HepG2 (cell line): ENCODE measurements around the gene DOCK4. TPM values are rescaled to one million over a fixed set of nuclear protein-coding genes. Genes with fewer than 3 reads are reported as not detected.

Experiments used
- ATAC-seq: fragments of 200-7000 bp; cut with Tn5 transposase; 3 replicates; pipeline ENCODE4 v1.9.1; 2020; ENCODE audit warnings: mild to moderate bottlenecking, moderate library complexity
- BruUV-seq: library from RNA; stranded (reverse); fragments of 400-500 nt; replicated peaks from 2 replicates; lab custom pipeline; 2021; lab: Mats Ljungman, UMichigan
- CTCF ChIA-PET: fragments of 300-600 bp; formaldehyde crosslinking; extraction: SDS; loops from one replicate; lab custom pipeline; 2021; ENCODE audit warnings: low total read pairs, inconsistent platforms, low intra/inter-chr PET ratio; lab: Yijun Ruan, JAX
- POLR2A ChIA-PET: fragments of 350-600 bp; sonication (Branson Sonifier 250); formaldehyde crosslinking; loops from one replicate; lab custom pipeline; 2020; ENCODE audit warnings: antibody characterized with exemption, inconsistent platforms; lab: Yijun Ruan, JAX
- DNase-seq: peaks from one replicate; pipeline ENCODE4 v3.0.0-alpha.2; 2015; ENCODE audit warnings: low spot score
- FAIRE-seq: peaks from 3 replicates; lab custom pipeline; 2011; peaks lifted over from hg19 to GRCh38; lab: Jason Lieb, UNC
- H2AFZ ChIP-seq: one replicate; pipeline ENCODE4 v1.6.1; 2011; ENCODE audit warnings: low read length, inconsistent platforms
- H3K27ac ChIP-seq: fragments of 300-600 bp; 3 replicates; pipeline ENCODE4 v1.8.0; 2011; ENCODE audit warnings: mixed run types, mild to moderate bottlenecking, mixed read lengths, low read length, inconsistent platforms; ENCODE audit not compliant: insufficient read depth; ENCODE audit errors: extremely low read length
- H3K27me3 ChIP-seq, 2 experiments: fragments of 200-600 bp in 1 of 2; 2 replicates in 1 of 2; 3 replicates in 1 of 2; pipeline versions ENCODE4 v1.6.0 to v1.8.0; 2011; ENCODE audit warnings: low read length in 2 of 2, mild to moderate bottlenecking in 2 of 2, moderate library complexity in 2 of 2, inconsistent platforms in 1 of 2; ENCODE audit not compliant: insufficient read depth in 2 of 2, control insufficient read depth in 1 of 2
- H3K36me3 ChIP-seq, 2 experiments: fragments of 200-600 bp in 1 of 2; replicated peaks in 1 of 2; 2 replicates in 1 of 2; 3 replicates in 1 of 2; pipeline versions ENCODE4 v1.5.1 to v1.8.0; 2011; ENCODE audit warnings: low read length in 2 of 2, inconsistent platforms in 1 of 2; ENCODE audit not compliant: insufficient read depth in 2 of 2, control insufficient read depth in 1 of 2
- H3K4me1 ChIP-seq: 2 replicates; pipeline ENCODE4 v1.5.1; 2012; ENCODE audit warnings: low read length, inconsistent platforms; ENCODE audit not compliant: insufficient read depth
- H3K4me2 ChIP-seq: 2 replicates; pipeline ENCODE4 v1.6.0; 2011; ENCODE audit warnings: low read depth, low read length, inconsistent platforms
- H3K4me3 ChIP-seq, 3 experiments: fragments of 200-600 bp in 1 of 3; sonication (generic), shearing (Covaris generic) in 1 of 3; replicated peaks in 1 of 3; 2 replicates each; pipeline ENCODE4 v1.5.1; 2011 to 2016; ENCODE audit warnings: low read length in 3 of 3, inconsistent platforms in 2 of 3, low read depth in 2 of 3, mild to moderate bottlenecking in 2 of 3, control low read depth in 1 of 3, mixed read lengths in 1 of 3; ENCODE audit not compliant: insufficient read depth in 1 of 3
- H3K79me2 ChIP-seq: one replicate; pipeline ENCODE4 v1.6.1; 2011; ENCODE audit warnings: low read length, inconsistent platforms; ENCODE audit not compliant: insufficient read depth
- H3K9ac ChIP-seq: 2 replicates; pipeline ENCODE4 v1.6.0; 2011; ENCODE audit warnings: mild to moderate bottlenecking, low read depth, low read length, inconsistent platforms; ENCODE audit not compliant: insufficient read depth
- H3K9me3 ChIP-seq: 2 replicates; pipeline ENCODE4 v1.5.1; 2012; ENCODE audit warnings: mild to moderate bottlenecking, low read length
- H4K20me1 ChIP-seq: 2 replicates; pipeline ENCODE4 v1.6.0; 2011; ENCODE audit warnings: inconsistent platforms, mild to moderate bottlenecking, low read length, moderate library complexity; ENCODE audit not compliant: insufficient read depth
- ATF7 ChIP-seq, 2 experiments: fragments of 450-650 bp in 1 of 2; sonication (generic) in 1 of 2; formaldehyde crosslinking in 1 of 2; IDR thresholded peaks; 2 replicates each; pipeline versions ENCODE4 v1.4.0 to v1.6.1; 2016 to 2020; ENCODE audit warnings: antibody characterized with exemption in 1 of 2, mild to moderate bottlenecking in 1 of 2, missing genetic modification reagents in 1 of 2
- CREB3 ChIP-seq: sonication (generic); formaldehyde crosslinking; IDR thresholded peaks from 2 replicates; pipeline ENCODE4 v1.5.0; 2020; ENCODE audit warnings: missing genetic modification reagents
- MNT ChIP-seq: fragments of 450-650 bp; IDR thresholded peaks from 2 replicates; pipeline ENCODE4 v1.6.1; 2016
- PAX8 ChIP-seq: sonication (generic); formaldehyde crosslinking; IDR thresholded peaks from 2 replicates; pipeline ENCODE4 v1.8.0; 2022; ENCODE audit warnings: mild to moderate bottlenecking, missing genetic modification reagents, borderline replicate concordance
- SPEN ChIP-seq: sonication (generic); formaldehyde crosslinking; IDR thresholded peaks from 2 replicates; pipeline ENCODE4 v1.5.1; 2020; ENCODE audit warnings: low read depth, mild to moderate bottlenecking, missing genetic modification reagents
- ZBTB46 ChIP-seq: sonication (generic); formaldehyde crosslinking; IDR thresholded peaks from 2 replicates; pipeline ENCODE4 v1.4.0; 2020; ENCODE audit warnings: mild to moderate bottlenecking, missing genetic modification reagents, borderline replicate concordance
- ZIK1 ChIP-seq: sonication (generic); formaldehyde crosslinking; IDR thresholded peaks from 2 replicates; pipeline ENCODE4 v1.5.0; 2020; ENCODE audit warnings: mild to moderate bottlenecking, low read depth, missing genetic modification reagents, borderline replicate concordance
- ZNF34 ChIP-seq: sonication (generic); formaldehyde crosslinking; IDR thresholded peaks from 2 replicates; pipeline ENCODE4 v1.4.0; 2020; ENCODE audit warnings: mild to moderate bottlenecking, missing genetic modification reagents, borderline replicate concordance
- ZNF362 ChIP-seq: sonication (generic); formaldehyde crosslinking; IDR thresholded peaks from 2 replicates; pipeline ENCODE4 v1.4.0; 2020; ENCODE audit warnings: missing genetic modification reagents, mild to moderate bottlenecking, borderline replicate concordance
- ZNF678 ChIP-seq: sonication (generic); formaldehyde crosslinking; IDR thresholded peaks from 2 replicates; pipeline ENCODE4 v1.4.0; 2020; ENCODE audit warnings: mild to moderate bottlenecking, missing genetic modification reagents
- ZNF749 ChIP-seq: sonication (generic); formaldehyde crosslinking; IDR thresholded peaks from 2 replicates; pipeline ENCODE4 v1.8.0; 2022; ENCODE audit warnings: mild to moderate bottlenecking, missing genetic modification reagents, moderate library complexity, borderline replicate concordance
- ZSCAN12 ChIP-seq: sonication (generic); formaldehyde crosslinking; IDR thresholded peaks from 2 replicates; pipeline ENCODE4 v1.9.0; 2021; ENCODE audit warnings: mild to moderate bottlenecking, missing genetic modification reagents
- WGBS: methylation state at CpG from one replicate; pipeline ENCODE4 v1.1.6; 2017; ENCODE audit warnings: low lambda C conversion rate; 5-methylcytosine and 5-hydroxymethylcytosine counted together
- in situ Hi-C: cut with HindIII; loops from 2 replicates; pipeline ENCODE4 v1.10.0; 2017; ENCODE audit warnings: low pct_unique_long_range_greater_than_20kb; ENCODE audit not compliant: extremely low pct_ligation_motif_present
- intact Hi-C: fragments of 100-400 bp; cut with micrococcal nuclease; formaldehyde crosslinking; loops from one replicate; pipeline ENCODE4 v1.10.0; 2022; ENCODE audit not compliant: unreplicated experiment
- polyA plus RNA-seq, 8 experiments: library from polyadenylated mRNA; depleted of rRNA in 3 of 8; stranded (reverse) in 7 of 8; unstranded in 1 of 8; fragments of >200 nt; fragmentation: Illumina TruSeq in 4 of 8; extraction: Trizol in 4 of 8; gene quantifications; 2 replicates each; pipeline versions ENCODE4 v1.2.1 to v1.2.3, GENCODE V29; 2011 to 2016; ENCODE audit warnings: low read depth in 4 of 8, missing spikeins in 1 of 8, mixed read lengths in 1 of 8; ENCODE audit not compliant: insufficient read depth in 1 of 8
- total RNA-seq, 5 experiments: library from RNA; depleted of rRNA; stranded (reverse); fragments of >200 nt; fragmentation: Illumina TruSeq; extraction: Trizol; gene quantifications; 2 replicates each; pipeline ENCODE4 v1.2.3, GENCODE V29; 2016; ENCODE audit warnings: low read depth in 1 of 5

The DOCK4 gene
- total and polyA plus RNA-seq, 2 of the 13 experiments (the other 11 are each of a cell fraction or from before 2014, with no cell fraction given) = 13.5 to 17.4 TPM

- 94% methylated on average over 4 of the region's 4 CpGs for WGBS
- CTCF ChIA-PET = no interaction called here
- H3K4me3 ChIP-seq = no peak overlapping the region
- no peak overlapping the region for H2AFZ ChIP-seq
- DNase-seq = no peak
- intact Hi-C loops = no loop called here
- no peaks in the 10 kb centered on the region for H3K27me3 ChIP-seq
- H3K4me2 ChIP-seq = no peak overlapping the region
- H3K4me1 ChIP-seq = peaks cover 27% of the 10 kb centered on the region
- H3K79me2 ChIP-seq = peaks cover 37% of the 10 kb centered on the region
- TF ChIP-seq PAX8 (CRISPR knock-in tag) = no peak
- no peak for TF ChIP-seq ZNF678 (CRISPR knock-in tag)
- no peak for TF ChIP-seq ZSCAN12 (CRISPR knock-in tag)
- TF ChIP-seq, all 625 proteins: peak for 0
- FAIRE-seq = no peak
- ATAC-seq = no peak
- POLR2A ChIA-PET = no interaction called here
- no peak overlapping the region for H3K27ac ChIP-seq
- in situ Hi-C loops = no loop called here
- no TSS peak for BruUV-seq
- no peak overlapping the region for H3K9ac ChIP-seq
- H4K20me1 ChIP-seq = peaks cover 8% of the 10 kb centered on the region
- H3K9me3 ChIP-seq = no peaks in the 10 kb centered on the region
- no peaks in the 10 kb centered on the region for H3K36me3 ChIP-seq
Measured at GRCh38 chr7:112173568-112173905, 32.7 kb downstream of the DOCK4 start.

- no peaks in the 10 kb centered on the region for H3K36me3 ChIP-seq
- ChIA-PET POLR2A (no interaction called here), CTCF (no interaction called here)
- no peak overlapping the region for H3K4me3 ChIP-seq
- intact Hi-C loops (no loop called here), in situ Hi-C loops (no loop called here)
- H4K20me1 ChIP-seq = peaks cover 8% of the 10 kb centered on the region
- ATAC-seq (no peak), FAIRE-seq (no peak), DNase-seq (no peak)
- H3K4me1 ChIP-seq = peaks cover 23% of the 10 kb centered on the region
- H2AFZ ChIP-seq = no peak overlapping the region
- peaks cover 36% of the 10 kb centered on the region for H3K79me2 ChIP-seq
- no peak overlapping the region for H3K27ac ChIP-seq
- H3K4me2 ChIP-seq = no peak overlapping the region
- no peaks in the 10 kb centered on the region for H3K27me3 ChIP-seq
- WGBS = 95% methylated on average over 8 of the region's 8 CpGs
- no peak overlapping the region for H3K9ac ChIP-seq
- no TSS peak for BruUV-seq
- H3K9me3 ChIP-seq = no peaks in the 10 kb centered on the region
- TF ChIP-seq ZNF362 (no peak), MNT (no peak), ZIK1 (CRISPR knock-in tag) (no peak), ZBTB46 (CRISPR knock-in tag) (no peak), CREB3 (no peak), ATF7 (IDR thresholded peaks at IDR 0.05) (no peak), ATF7 (CRISPR knock-in tag; IDR thresholded peaks at IDR 0.05) (no peak), ZNF749 (CRISPR knock-in tag) (no peak), SPEN (CRISPR knock-in tag) (no peak), ZNF34 (CRISPR knock-in tag) (no peak)
Measured at GRCh38 chr7:112172870-112173567, 33.2 kb downstream of the DOCK4 start.
